Peyer's patch (tissue), 4 donors: Measurements from ENCODE around the gene ICAM5. TPM values are rescaled to one million over a fixed set of nuclear protein-coding genes. Genes with fewer than 3 reads are reported as not detected.
A peak's percentile ranks its signal among the peaks of the same experiment; 100 is the strongest.

ENCODE experiments used
- DNase-seq, 3 donors: peaks; one replicate each; pipeline ENCODE4 v3.0.0-alpha.2; 2017 to 2019
- H3K27ac ChIP-seq, 4 donors: fragments of 200-600 bp; sonication (generic); one replicate each; pipeline ENCODE4 v1.5.1; 2016 to 2019
- H3K27me3 ChIP-seq, 2 donors: fragments of 200-600 bp; sonication (generic); one replicate each; pipeline ENCODE4 v1.5.1; 2019
- H3K36me3 ChIP-seq, 3 donors: fragments of 200-600 bp; sonication (generic); one replicate each; pipeline ENCODE4 v1.5.1; 2016 to 2019
- H3K4me1 ChIP-seq, 4 donors: fragments of 200-600 bp; sonication (generic); one replicate each; pipeline ENCODE4 v1.5.1; 2016 to 2019
- H3K4me3 ChIP-seq, 4 donors: fragments of 200-600 bp; sonication (generic); 1 replicate in 3 of 4; 2 replicates in 1 of 4; pipeline ENCODE4 v1.5.1; 2016 to 2019; ENCODE audit warnings: mild to moderate bottlenecking in 1 of 4
- H3K9me3 ChIP-seq, 4 donors: fragments of 200-600 bp; sonication (generic); one replicate each; pipeline ENCODE4 v1.5.1; 2016 to 2019; ENCODE audit warnings: mild to moderate bottlenecking in 1 of 4
- POLR2A ChIP-seq, 2 donors: fragments of 450-650 bp; IDR thresholded peaks; one replicate each; pipeline ENCODE4 v1.5.1; 2017; ENCODE audit warnings: antibody characterized with exemption in 2 of 2, mild to moderate bottlenecking in 2 of 2, moderate library complexity in 2 of 2
- total RNA-seq, 4 donors: library from RNA; depleted of rRNA; stranded (reverse); fragments of >200 nt; gene quantifications; one replicate each; pipeline ENCODE4 v1.1.0, GENCODE V29; 2016
- TF ChIP-seq, protein P1 (sequence below), 6 experiments: fragments of 450-650 bp in 4 of 6; fragments of 200-600 bp in 2 of 6; sonication (generic) in 1 of 6; IDR thresholded peaks; one replicate each; pipeline ENCODE4 v1.5.1; 2017 to 2019; ENCODE audit warnings: antibody characterized with exemption in 6 of 6, mild to moderate bottlenecking in 3 of 6, moderate library complexity in 1 of 6

Gene ICAM5
- total RNA-seq, 4 donors from 2014 or later, result 0.27 TPM; not detected in 3

DNA sequence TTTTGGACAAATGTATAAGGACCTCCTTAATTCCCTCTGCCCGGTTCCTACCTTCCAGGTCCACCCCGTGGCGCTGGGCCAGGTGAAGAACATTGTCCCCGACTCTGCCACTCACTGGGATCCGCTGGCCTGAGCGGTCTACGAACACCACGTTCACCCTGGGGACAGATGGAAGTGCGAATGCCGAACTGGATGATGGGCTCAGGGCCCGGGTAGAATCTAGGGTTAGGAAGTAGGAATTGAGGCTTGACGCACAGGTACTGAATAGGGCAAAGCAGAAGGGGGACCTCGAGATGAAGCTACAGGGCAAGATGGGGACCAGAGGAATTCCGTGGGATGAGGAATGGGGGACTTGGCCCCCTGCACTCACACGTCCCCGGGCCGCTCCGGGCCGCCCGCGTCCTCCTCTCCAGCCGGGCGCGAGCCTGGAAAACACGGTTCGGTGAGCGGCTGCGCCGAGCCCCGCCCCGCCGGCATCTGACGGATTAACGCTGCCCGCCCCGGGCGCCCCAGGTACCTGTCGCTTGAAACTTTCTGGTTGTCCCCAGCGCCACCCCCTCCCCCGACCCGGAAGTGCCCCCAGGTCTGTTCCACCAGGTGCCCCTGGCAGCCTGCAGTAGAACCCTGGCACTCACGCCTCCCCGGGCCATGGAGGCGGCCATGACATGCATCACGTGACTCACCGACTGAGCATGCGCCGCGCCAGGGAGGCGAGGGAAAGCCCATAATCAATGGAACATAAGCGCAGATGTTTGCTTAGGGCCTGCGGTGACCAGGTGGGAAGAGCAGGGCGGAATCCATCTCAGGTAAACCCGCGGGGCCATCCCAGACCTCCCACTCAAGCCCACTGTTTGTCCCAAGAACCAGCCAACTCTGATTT, 25.8 kb downstream of the ICAM5 start, which contains the start of gene FDX2:
Gene FDX2 (minus strand): TSS at position 681 of the 880 bp plus-strand sequence. CDS start 19 bp downstream, at position 662.
- Histone ChIP-seq H3K9me3 (no peaks in the 10 kb centered on the region), H3K27ac (peak within 1 kb of the TSS; percentile 16 to 80 (median 35)), H3K4me3 (peak within 1 kb of the TSS; percentile 54 to 93 (median 82)), H3K4me1 (peaks cover 4 to 18% (median 5%) of the 10 kb centered on the region in 4 donors), H3K27me3 (no peaks in the 10 kb centered on the region), H3K36me3 (peaks cover 0 to 37% (median 0%) of the 10 kb centered on the region in 3 donors)
- DNase-seq, result peak; percentile 89 to 94 (median 93)
- TF ChIP-seq, protein P1, sequence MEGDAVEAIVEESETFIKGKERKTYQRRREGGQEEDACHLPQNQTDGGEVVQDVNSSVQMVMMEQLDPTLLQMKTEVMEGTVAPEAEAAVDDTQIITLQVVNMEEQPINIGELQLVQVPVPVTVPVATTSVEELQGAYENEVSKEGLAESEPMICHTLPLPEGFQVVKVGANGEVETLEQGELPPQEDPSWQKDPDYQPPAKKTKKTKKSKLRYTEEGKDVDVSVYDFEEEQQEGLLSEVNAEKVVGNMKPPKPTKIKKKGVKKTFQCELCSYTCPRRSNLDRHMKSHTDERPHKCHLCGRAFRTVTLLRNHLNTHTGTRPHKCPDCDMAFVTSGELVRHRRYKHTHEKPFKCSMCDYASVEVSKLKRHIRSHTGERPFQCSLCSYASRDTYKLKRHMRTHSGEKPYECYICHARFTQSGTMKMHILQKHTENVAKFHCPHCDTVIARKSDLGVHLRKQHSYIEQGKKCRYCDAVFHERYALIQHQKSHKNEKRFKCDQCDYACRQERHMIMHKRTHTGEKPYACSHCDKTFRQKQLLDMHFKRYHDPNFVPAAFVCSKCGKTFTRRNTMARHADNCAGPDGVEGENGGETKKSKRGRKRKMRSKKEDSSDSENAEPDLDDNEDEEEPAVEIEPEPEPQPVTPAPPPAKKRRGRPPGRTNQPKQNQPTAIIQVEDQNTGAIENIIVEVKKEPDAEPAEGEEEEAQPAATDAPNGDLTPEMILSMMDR (IDR thresholded peaks at IDR 0.05), result no peak
- TF ChIP-seq POLR2A (IDR thresholded peaks at IDR 0.05), result no peak

DNA sequence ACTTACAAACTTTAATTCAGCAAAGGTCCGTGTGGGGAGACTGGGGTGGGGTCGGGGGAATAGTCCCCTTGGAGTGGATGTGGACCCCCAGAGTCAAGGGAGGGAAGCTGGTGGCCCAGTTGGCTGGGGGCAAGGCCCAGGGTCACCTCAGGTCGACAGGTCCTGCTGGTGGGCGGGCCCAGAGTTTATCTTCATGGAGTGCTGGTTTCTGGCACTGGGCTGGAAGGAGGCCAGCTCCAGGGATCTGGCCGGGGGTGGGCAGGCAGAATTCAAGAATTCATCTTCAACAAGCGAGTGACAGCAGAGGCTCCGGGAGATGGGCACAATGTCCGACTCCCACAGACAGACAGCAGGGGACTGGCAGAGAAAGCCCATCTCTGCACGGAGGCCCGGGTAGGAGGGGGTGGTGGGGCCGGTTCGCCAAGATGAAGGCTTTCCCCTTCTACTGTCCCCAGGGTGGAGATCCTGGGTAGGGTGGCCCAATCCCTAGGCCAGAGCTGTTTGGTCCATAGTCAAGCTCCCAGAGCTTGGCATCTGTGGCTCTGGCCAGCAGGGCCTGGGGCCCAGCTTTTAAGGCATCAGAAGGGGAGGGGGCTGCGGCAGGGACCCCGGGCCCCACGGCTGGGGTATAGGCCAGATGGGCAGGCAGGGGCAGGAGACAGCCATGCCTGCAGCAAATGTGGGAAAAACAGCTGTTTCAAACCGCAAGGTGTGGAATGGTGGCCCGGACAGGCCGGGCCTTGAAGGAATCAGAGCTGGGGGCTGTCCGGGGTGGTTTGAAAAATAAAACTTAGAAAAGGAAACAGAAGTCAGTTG, 26.7 kb downstream of the ICAM5 start:
- Histone ChIP-seq H3K36me3 (peaks cover 0 to 46% (median 0%) of the 10 kb centered on the region in 3 donors), H3K27ac (peak overlapping the region in 2 of 4 donors; percentile 43 to 80), H3K9me3 (no peaks in the 10 kb centered on the region), H3K4me3 (peak overlapping the region in 3 of 4 donors; percentile 54 to 93 (median 81)), H3K27me3 (no peaks in the 10 kb centered on the region), H3K4me1 (peaks cover 4 to 26% (median 8%) of the 10 kb centered on the region in 4 donors)
- DNase-seq, result no peak
- TF ChIP-seq, protein P1 (IDR thresholded peaks at IDR 0.05), result no peak
- TF ChIP-seq POLR2A (IDR thresholded peaks at IDR 0.05), result no peak

DNA sequence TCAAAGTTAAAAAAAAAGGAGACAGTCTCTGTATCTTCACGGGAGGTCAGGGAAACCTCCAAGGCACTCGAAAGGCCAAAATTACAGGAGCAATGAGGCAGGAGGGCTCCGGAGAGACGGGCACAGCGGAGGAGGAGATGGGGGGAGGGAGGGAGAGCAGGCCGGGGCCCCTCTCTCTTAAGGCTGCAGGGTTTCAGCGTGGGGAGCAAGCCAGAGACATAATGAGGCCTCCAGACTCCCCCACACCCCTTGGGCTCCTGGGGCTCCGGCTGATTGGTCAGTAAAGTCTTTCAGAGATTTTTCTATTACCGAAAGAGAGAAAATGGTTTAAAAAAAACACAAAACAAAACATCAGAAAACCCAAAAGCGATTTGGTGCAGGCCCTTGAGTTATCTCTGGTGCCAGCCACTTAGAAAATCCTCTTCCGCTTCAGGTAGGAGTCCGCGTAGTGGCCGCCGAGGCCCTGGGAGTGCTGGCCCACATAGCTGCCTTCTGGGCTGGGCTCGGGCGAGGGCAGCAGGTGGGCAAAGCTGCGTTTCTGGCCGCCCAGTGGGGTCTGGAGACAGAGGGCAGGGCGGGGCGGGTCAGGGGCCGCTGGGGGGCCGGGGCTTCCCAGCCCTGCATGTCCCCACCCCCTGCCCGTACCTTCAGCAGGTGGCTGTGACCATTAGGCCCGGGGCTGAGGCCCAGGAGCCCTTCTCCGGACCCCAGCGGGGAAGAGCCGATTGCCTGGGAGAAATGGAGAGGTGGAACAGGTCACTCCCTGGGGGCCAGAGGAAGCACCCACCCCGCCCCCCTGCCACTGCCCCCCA, 27.5 kb downstream of the ICAM5 start:
- Histone ChIP-seq H3K36me3 (peaks cover 0 to 54% (median 0%) of the 10 kb centered on the region in 3 donors), H3K27me3 (no peaks in the 10 kb centered on the region), H3K4me3 (no peak overlapping the region), H3K4me1 (peaks cover 4 to 30% (median 9%) of the 10 kb centered on the region in 4 donors), H3K9me3 (no peaks in the 10 kb centered on the region), H3K27ac (no peak overlapping the region)
- DNase-seq, result no peak
- TF ChIP-seq POLR2A (IDR thresholded peaks at IDR 0.05), result no peak
- TF ChIP-seq, protein P1 (IDR thresholded peaks at IDR 0.05), result no peak

DNA sequence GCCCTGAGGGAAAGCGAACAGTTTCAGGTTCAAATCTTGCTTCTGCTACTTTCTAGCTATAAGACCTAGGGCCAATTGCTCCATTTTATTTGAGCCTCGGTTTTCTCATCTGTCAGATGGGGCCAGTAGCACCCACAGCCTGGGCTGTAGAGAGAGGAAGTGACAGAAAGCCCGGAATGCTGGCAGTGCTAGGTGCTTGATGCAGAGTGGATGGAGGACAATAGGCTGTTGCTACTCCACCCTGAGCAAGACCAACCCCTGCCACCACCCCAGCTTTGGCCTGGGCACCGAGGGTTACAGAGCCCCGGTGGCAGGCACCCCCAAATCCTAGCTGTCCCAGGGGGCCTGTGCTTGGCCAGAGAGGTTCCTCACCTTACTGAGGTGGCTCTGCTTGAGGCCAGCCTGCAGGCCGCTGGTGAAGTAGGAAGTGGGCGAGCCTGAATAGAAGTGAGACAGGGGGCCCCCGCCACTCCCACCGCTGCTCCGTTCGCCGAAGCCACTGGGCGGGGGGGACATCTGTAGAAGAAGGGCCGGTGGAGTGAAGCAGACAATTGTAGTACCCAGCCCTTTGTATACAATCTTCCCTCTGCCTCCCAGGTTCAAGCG, 28.2 kb downstream of the ICAM5 start:
- Histone ChIP-seq H3K4me1 (peaks cover 4 to 37% (median 9%) of the 10 kb centered on the region in 4 donors), H3K27ac (no peak overlapping the region), H3K27me3 (no peaks in the 10 kb centered on the region), H3K4me3 (no peak overlapping the region), H3K9me3 (no peaks in the 10 kb centered on the region), H3K36me3 (peaks cover 0 to 61% (median 0%) of the 10 kb centered on the region in 3 donors)
- DNase-seq, result no peak
- TF ChIP-seq, protein P1 (IDR thresholded peaks at IDR 0.05), result no peak
- TF ChIP-seq POLR2A (IDR thresholded peaks at IDR 0.05), result no peak
